T-helper 1 cell treated with Interleukin-12 subunit alpha and Interleukin-12 subunit beta and Interleukin-4 antibody, amounts not matched to agents 30 μg/mL and 1 μg/mL, for 36 hours (primary cell): ENCODE data around the gene CYP2B6.
"Not testable (repeated sequence)": the region's sequence is repeated elsewhere in the genome, so short reads cannot be mapped to it uniquely, and the experiment has no call there.

Experiments
- H3K27ac Mint-ChIP-seq: one replicate; pipeline ENCODE4 v1.8.0; 2021; ENCODE audit warnings: mild to moderate bottlenecking, mixed read lengths
- H3K27me3 Mint-ChIP-seq: one replicate; pipeline ENCODE4 v1.8.0; 2021; ENCODE audit warnings: low read depth, mixed read lengths
- H3K36me3 Mint-ChIP-seq: one replicate; pipeline ENCODE4 v1.8.0; 2021; ENCODE audit warnings: low read depth, mixed read lengths
- H3K4me1 Mint-ChIP-seq: one replicate; pipeline ENCODE4 v1.8.0; 2021; ENCODE audit warnings: low read depth, mixed read lengths
- H3K4me3 Mint-ChIP-seq: one replicate; pipeline ENCODE4 v1.8.0; 2021; ENCODE audit warnings: mild to moderate bottlenecking, moderate library complexity, mixed read lengths
- H3K9me3 Mint-ChIP-seq: one replicate; pipeline ENCODE4 v1.8.0; 2021; ENCODE audit warnings: mixed read lengths

The CYP2B6 gene

GRCh38 chr19:41033324-41033723 lies 42.2 kb downstream of the CYP2B6 start:
- not testable (repeated sequence) for H3K27ac Mint-ChIP-seq, H3K4me3 Mint-ChIP-seq, H3K36me3 Mint-ChIP-seq, H3K4me1 Mint-ChIP-seq
- Mint-ChIP-seq H3K9me3 (peaks cover 18% of the 10 kb centered on the region), H3K27me3 (peaks cover 36% of the 10 kb centered on the region)

DNA sequence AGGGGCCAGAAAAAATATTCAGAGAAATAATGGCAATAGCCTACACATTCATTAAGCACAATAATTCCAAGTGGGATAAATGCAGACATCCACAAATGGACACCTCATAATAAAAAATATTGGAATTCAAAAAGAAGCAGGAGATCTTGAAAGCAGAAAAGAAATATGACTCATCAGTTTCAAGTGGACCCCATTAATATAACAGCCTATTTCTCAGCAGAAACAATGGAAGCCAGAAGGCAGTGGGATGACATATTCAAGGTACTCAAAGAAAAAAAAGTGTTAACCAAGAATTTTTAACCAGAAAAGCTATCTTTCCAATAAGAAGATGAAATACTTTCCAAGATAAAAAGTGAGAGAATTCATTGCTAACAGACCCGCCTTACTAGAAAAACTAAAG lies 48.7 kb downstream of the CYP2B6 start:
- H3K27ac Mint-ChIP-seq = no peak overlapping the region

DNA sequence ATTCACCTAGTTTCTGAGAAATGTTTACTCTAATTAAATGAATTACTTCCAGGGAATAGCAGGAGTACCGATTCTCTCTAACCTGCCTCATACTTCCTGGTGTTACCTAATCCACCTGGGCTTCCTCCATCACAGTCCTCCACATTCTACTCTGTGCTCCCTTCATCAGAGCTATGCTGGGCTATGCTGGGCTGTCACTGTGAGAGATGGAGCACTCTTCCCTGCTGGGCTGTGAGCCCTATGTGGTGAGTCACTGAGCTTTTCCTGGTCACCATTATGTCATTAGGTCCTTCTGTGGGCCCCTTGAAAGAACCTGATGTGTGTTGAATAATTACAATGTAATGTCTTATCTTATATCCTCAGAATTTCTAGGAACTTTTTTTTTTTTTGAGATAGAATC lies 54.0 kb downstream of the CYP2B6 start:
- H3K4me1 Mint-ChIP-seq, H3K9me3 Mint-ChIP-seq, H3K27ac Mint-ChIP-seq, H3K36me3 Mint-ChIP-seq, H3K4me3 Mint-ChIP-seq: not testable (repeated sequence)
- H3K27me3 Mint-ChIP-seq = peaks cover 21% of the 10 kb centered on the region

More for the DNA sequence above, 48.7 kb downstream of the CYP2B6 start:
- Mint-ChIP-seq H3K4me1 (no peaks in the 10 kb centered on the region), H3K4me3 (no peak overlapping the region), H3K36me3 (no peaks in the 10 kb centered on the region), H3K27me3 (peaks cover 35% of the 10 kb centered on the region), H3K9me3 (peaks cover 4% of the 10 kb centered on the region)

DNA sequence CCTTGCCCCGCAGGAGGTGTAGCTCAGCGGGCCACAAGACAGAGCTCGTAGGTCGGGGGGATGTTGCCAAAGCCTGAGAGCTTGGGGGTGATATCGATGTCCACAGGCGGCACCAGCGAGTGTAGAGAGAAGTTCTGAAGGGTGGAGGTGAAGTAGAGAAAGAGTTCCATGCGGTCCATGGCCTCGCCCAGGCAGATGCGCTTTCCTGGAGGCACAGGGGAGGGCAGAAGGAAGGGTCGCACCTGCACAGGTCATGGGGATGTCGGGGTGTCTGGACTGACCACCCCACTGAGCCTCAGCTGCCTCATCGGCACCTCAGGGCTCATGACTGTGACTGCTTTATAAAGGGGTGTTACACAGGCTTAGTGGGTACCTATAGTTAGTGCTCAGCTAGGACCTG lies 59.3 kb downstream of the CYP2B6 start:
- Mint-ChIP-seq H3K4me1 (no peaks in the 10 kb centered on the region), H3K27ac (no peak overlapping the region), H3K36me3 (no peaks in the 10 kb centered on the region), H3K27me3 (peaks cover 13% of the 10 kb centered on the region), H3K9me3 (no peaks in the 10 kb centered on the region), H3K4me3 (no peak overlapping the region)

- not testable (repeated sequence) for H3K4me1 Mint-ChIP-seq, H3K27ac Mint-ChIP-seq, H3K4me3 Mint-ChIP-seq, H3K36me3 Mint-ChIP-seq, H3K9me3 Mint-ChIP-seq
- peaks cover 18% of the 10 kb centered on the region for H3K27me3 Mint-ChIP-seq
These were observed 61.1 kb downstream of the CYP2B6 start for GRCh38 chr19:41052162-41052561.

GRCh38 chr19:41053331-41053730 lies 62.2 kb downstream of the CYP2B6 start:
- not testable (repeated sequence) for H3K9me3 Mint-ChIP-seq, H3K4me1 Mint-ChIP-seq, H3K36me3 Mint-ChIP-seq, H3K27ac Mint-ChIP-seq, H3K4me3 Mint-ChIP-seq
- H3K27me3 Mint-ChIP-seq = peaks cover 19% of the 10 kb centered on the region

DNA sequence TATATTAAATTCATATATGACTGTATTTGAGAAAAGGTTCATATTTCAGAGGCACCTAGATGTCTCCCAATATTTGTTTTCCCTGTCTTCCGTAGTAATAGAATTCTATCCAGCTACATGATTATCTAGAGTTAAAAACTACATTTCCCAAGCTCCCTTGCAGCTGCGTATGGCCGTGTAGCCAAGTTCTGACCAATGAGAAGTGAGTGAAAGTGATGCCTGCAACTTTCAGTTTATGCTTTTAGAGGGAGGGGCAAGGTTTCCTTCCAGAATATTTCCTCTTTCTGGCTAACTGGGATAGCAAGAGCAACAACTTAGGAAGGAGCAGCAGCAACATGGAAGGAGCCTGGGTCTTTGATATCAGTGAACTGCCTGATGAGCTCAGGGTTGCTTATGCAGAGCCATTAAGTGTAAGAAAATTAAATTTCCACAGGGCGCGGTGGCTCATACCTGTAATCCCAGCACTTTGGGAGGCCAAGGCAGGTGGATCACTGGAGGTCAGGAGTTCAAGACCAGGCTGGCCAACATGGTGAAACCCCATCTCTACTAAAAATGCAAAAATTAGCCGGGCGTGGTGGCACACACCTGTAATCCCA lies 74.0 kb downstream of the CYP2B6 start:
- no peak overlapping the region for H3K27ac Mint-ChIP-seq
- H3K27me3 Mint-ChIP-seq = peaks cover 51% of the 10 kb centered on the region
- no peaks in the 10 kb centered on the region for H3K4me1 Mint-ChIP-seq
- no peaks in the 10 kb centered on the region for H3K36me3 Mint-ChIP-seq
- no peak overlapping the region for H3K4me3 Mint-ChIP-seq
- no peaks in the 10 kb centered on the region for H3K9me3 Mint-ChIP-seq
